NCI-H460 (cell line): ENCODE measurements around the gene NYAP2. TPM values are rescaled to one million over a fixed set of nuclear protein-coding genes. Genes with fewer than 3 reads are reported as not detected.

Experiments used
- DNase-seq: peaks from one replicate; pipeline ENCODE4 v3.0.0-alpha.2; 2016; ENCODE audit warnings: low read depth; ENCODE audit errors: extremely low read depth
- total RNA-seq: library from RNA; depleted of rRNA; stranded (reverse); fragments of >200 nt; shearing (Covaris generic); gene quantifications from 2 replicates; pipeline ENCODE4 v1.2.3, GENCODE V29; 2014

Gene NYAP2
- total RNA-seq, 1 experiment from 2014 or later, result not detected

DNA sequence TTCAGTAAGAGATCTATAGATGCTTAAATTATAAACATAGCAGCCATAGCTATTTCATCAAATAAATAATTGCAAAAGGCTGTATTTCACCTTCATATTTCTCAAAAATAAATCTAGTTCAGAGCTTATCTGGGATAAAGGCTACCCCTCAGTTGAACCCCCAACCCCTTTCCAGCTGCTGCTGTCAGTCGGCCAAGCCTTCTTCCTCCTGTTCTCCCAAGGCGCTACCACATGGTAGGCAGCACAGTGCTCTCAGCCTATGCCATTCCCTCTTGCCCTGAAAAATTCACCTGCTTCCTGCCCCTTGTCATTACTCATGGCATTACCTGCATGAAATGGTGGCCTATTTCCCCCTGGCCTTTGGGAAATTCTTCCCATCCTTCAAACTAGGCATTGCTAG lies 136.5 kb downstream of the NYAP2 start:
- DNase-seq, result no peak

DNA sequence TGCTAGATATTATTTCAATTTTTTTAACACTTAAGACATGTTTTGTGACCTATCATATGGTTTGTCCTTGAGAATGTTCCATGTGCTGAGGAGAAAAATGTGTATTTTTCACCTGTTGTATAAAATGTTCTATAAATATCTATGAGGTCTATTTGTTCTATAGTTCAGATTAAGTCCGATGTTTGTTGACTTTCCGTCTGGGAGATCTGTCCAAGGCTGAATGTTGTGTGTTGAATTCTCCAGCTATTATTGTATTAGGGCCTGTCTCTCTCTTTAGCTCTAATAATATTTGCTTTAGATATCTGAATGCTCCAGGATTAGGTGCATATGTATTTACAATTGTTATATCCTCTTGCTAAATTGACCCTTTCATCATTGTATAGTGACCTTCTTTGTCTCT lies 144.1 kb downstream of the NYAP2 start:
- DNase-seq, result no peak

DNA sequence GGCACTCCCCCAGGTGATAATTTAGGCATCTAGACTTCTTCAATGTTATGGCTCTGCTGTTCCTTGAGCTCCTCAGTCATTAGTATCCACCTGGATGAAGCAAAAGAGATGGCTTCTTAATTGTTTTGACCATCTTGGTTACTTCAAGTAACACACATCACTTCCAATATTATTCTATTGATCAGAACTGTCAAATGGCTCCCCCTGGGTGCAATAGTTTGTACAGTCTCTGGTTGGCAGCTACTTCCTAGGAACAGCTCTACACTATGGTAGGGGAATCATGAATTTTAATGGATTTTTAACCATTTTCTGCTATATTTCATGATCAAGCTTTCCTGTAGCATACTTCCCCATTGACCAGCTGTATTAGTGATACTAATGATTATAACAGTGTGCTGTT lies 157.0 kb downstream of the NYAP2 start:
- no peak for DNase-seq

DNA sequence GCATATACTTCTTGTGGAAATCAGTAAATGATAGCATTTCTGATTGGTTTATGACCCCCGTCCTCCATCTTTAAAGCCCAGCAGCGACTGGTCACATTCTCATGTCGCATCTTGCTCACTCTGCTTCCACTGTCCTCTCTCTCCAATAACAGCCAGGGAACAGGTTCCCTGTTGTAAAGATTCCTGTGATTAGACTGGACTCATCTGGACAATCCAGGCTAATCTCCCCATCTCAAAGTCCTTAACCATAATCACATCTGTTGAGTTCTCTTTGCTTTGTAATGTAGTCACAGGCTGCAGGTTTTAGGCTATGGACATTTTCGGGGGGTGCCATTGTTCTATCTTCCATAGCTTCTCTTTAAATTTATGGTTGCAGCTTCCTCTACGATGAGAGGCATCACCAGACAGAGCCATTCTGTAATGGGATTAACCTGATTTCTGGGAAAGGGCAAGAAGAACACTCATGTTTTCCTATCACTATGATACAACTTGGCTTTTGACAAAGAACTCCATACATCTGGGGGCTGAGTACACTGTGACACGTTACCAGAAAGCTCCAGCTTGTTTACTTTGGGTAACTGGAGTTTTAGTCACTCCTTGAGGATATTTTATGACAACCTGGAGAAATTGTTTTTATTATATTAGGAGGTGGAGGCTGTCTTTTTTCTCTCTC lies 159.0 kb downstream of the NYAP2 start:
- DNase-seq, result no peak

DNA sequence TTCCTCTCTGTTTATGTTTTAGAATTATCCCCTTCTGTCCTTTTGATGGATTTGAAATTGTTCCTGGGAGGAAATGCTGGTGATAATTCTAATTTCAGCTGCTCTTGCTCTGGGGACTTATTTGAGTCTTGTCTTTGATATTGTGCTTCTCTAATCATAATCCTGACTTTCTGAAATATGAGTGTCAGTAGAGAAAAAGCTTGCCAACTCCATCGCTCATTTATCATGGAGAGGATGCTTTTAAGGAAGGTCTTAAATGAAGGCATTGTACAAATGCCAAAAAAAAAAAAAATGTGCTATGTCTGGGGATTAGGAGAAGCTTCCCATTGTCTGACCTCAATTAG lies 159.5 kb downstream of the NYAP2 start:
- DNase-seq, result no peak

DNA sequence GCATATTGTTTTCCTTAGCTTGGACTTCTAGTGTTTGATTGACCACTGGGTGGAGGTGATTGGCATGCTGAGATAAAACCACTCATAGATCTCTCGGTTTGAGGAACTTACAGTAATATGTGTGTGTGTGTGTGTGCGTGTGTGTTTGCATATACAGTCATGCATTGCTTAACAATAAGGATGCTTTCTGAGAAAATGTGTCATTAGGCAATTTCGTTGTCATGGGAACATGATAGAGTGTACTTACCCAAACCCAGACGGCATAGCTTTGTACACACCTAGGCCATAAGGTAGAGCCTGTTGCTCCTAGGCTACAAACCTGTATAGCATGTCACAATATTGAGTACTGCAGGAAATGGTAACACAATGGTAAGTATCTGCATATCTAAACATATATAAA lies 167.3 kb downstream of the NYAP2 start:
- no peak for DNase-seq

DNA sequence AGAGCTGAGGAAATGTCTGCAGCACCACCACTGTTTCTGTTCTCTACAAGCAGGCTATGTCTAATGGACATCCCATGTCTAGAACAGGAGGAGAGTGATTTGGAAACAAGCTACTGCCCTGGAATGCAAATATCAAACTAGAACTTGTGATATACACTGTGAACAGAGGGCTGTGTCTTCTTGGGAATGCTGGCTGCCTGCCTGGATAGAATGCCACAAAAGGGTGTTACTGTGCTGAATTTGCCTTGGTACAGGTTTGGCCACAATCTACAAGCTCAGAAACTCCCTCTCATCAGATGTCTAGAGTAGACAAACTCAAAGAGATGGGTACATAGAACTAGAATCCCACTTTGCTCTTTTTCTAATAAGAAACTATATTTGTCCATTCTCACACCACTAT lies 170.5 kb downstream of the NYAP2 start:
- DNase-seq, result no peak

DNA sequence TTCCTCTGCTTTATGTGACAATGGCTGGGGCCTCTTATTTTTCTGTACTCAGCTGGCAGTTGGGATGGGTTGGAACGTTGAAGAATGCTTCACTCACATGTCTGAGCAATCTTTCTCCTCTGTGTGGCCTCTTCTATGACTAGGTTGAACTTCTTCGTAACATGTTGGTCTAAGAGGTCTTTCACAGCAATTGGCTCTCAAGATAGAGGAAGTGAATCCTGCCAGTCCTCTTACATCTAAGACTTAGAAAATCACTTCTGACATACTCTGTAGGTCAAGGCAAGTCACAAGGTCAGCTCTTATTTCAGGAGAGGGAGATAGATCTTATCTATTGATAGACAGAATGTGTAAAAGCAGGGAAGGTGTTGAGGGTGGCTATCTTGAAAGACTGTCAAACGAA lies 174.1 kb downstream of the NYAP2 start:
- DNase-seq, result no peak

DNA sequence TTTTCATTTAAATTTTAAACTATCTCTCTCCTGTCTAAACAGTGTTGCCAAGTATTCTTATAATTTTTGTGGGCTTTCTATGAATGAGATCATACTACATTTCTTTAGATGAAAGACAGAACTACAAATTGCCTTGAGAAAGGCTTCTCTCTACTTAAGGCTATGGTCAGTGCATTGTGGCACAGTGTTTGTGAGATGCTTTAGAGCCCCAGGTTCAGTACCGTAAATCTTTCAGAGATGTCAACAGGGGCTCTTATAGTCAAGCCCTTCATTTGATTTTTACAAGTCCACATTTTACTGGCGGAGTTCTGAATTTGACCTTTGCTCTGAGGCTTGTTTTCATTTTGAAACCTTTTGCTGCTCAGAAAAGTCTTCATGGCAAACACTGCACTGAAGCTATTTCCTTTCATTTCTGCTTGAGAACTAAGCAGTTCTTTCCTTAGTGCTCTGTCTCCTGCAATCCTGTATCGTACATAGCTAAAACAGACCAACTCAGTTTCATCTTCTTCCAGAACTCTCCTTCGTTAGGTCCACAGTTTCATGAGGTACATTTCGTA lies 175.2 kb downstream of the NYAP2 start:
- no peak for DNase-seq

DNA sequence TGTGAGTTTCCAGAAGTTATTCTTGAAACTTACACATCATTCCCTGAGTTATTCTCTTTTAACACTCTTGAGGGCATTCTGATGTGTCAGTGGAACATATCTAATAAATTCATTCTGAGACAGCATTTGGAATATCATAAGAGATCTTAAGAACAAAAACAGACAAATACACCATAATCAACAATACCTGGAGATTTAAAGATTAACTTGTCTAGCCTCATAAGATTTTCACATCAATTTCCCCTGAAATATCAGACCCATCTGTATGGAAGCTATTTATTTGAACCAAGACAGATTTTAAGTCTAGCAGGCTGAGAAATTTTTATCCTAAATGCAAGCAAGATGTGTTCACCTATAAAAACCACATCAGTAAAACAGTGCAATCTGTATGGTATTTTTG lies 181.6 kb downstream of the NYAP2 start:
- DNase-seq, result no peak

DNA sequence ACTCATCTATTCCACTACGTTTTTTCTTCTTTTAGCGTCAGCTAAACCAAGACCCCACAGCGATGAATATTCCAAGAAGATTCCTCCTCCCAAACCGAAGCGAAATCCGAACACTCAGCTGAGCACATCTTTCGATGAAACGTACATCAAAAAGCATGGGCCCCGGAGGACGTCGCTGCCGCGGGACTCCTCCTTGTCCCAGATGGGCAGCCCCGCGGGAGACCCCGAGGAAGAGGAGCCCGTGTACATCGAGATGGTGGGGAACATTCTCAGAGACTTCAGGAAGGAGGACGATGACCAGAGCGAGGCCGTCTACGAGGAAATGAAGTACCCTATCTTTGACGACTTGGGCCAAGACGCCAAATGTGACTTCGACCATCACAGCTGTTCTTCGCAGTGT lies 182.4 kb downstream of the NYAP2 start:
- DNase-seq, result no peak

DNA sequence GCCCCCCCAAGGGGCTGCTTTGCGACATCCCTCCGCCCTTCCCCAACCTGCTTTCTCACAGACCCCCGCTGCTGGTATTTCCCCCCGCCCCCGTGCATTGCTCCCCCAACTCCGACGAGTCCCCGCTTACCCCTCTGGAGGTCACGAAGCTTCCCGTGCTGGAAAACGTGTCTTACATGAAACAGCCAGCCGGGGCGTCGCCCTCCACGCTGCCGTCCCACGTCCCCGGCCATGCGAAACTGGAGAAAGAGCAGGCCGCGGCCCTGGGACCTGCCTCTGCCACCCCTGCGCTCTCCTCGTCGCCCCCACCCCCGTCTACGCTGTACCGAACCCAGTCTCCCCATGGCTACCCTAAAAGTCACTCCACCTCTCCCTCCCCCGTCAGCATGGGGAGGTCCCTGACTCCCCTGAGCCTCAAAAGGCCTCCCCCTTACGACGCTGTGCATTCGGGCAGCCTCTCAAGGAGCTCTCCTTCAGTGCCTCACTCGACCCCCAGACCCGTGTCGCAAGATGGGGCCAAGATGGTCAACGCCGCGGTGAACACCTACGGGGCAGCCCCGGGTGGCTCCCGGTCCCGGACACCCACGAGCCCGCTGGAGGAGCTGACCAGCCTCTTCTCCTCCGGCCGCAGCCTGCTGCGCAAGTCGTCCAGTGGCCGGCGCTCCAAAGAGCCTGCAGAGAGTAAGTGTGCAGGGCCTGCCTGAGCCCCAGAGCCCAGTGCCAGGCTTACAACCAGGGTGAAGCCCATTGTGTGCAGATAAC lies 183.0 kb downstream of the NYAP2 start:
- no peak for DNase-seq

DNA sequence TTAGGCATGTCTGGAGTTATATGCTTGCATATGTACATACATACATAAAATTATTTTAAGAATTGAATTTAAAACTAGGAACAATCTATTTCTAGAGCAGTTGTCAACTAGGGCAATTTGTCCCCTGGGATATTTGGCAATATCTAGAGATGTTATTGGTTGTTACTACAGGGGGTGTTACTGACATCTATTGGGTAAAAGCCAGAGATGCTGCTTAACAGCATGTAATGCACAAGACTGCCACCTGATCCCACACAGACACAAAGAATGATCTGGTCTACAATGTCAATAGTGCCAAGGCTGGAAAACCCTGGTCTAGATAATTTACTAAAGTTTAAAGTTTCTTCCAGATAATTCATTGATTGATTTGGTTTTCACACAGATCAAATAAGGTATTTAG lies 185.3 kb downstream of the NYAP2 start:
- DNase-seq, result no peak

DNA sequence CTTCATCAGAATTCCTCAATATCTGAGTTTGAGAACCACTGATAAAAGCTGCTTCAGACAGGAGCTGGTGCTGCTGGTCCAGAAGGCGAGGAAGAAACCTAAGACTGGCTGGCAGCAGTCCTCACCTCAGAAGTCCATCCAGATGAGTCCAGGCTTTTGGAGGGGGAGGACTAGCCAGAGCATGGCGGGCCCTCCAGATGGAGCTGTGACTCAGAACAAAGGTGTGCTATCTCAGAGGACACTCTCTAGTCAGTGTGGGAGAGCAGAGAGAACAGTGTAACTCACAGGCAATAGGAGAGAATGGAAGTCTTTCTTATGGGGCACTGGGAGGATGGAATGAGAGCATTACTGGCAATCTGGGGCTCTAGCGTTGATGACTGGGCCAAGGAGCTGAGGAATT lies 191.4 kb downstream of the NYAP2 start:
- no peak for DNase-seq

DNA sequence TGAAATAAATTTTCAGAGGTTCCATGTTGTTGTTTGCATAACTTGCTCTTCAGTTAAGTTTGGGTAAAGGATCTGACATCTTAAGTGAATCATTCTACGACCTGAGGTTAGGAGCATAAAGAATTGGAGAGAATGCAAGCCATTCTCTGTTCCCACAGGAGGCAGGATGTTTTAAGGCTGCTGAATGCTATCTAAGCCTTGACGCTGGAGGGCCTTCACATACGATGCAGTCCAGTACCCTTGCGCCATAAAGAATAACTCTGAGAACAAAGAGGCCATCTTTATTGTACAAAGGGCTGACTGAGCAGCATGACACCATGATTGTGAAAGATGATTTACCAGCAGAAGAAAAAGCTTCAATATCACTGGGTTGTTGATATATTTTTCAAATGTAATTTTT lies 198.4 kb downstream of the NYAP2 start:
- no peak for DNase-seq

DNA sequence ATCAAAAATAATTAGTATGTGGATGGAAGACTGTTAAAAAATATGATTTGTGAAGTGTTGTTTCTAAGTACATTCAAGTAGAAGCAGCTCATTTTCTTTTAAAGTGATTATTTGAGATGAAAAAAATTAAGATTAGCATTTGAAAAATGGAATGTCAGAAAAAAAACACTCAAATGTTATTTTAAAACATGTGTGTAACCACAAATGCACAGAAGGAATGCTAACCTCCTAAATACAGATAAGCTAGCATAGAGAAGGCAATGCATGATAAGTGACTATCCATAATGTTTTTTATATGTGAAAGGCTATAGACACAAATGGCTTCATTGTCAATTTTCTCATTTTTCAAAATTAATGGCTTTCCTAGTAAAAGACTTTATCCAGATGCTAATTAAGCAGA lies 198.9 kb downstream of the NYAP2 start:
- no peak for DNase-seq

DNA sequence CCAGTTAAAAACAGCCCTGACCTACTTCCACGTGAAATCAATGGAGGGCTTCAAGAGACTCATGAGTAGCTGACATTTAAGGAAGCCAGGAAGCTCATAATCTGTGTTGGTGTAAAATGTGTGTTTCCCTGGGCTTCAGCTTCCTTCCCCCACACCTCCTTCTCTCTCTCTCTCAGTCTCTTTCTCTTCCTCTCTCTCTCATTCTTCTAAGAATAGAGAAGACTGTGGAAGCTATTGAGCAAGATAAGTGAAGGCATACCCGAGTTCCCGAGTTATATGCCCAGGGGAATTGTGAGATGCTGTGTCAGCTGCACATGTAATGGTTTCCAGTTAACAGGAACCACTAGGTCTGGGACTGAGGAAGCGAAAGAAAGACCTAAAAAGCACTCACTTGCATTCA lies 199.4 kb downstream of the NYAP2 start:
- DNase-seq, result no peak

DNA sequence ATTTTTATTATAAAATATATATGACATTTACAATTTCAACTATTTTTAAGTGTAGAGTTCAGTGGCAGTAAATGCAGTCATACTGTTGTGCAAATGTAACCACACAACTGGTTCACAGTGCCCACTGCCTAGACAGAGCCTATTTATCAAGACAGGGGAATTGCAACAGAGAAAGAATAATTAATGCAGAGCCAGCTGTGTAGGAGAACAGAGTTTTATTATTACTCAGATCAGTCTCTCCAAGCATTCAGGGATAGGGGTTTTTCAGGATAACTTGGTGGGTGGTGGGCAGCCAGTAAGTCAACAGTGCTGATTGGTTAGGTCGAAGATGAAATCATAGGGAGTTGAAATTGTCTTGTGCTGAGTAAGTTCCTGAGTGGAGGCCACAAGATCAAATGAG lies 200.3 kb downstream of the NYAP2 start:
- DNase-seq, result no peak

DNA sequence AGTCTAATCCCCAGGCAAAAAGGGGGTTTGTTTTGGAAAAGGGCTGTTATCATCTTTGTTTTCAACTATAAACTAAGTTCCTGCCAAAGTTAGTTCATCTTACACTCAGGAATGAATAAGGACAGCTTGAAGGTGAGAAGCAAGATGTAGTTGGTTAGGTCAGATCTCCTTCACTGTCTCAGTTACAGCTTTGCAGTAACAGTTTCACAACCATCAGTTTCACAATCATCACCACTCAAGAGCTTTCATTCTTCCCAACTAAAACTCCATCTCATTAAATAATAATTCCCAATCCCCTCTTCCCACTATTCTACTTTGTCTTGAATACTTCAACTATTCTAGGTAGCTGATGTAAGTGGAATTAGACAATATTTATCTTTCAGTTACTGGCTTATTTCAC lies 200.9 kb downstream of the NYAP2 start:
- DNase-seq, result no peak

DNA sequence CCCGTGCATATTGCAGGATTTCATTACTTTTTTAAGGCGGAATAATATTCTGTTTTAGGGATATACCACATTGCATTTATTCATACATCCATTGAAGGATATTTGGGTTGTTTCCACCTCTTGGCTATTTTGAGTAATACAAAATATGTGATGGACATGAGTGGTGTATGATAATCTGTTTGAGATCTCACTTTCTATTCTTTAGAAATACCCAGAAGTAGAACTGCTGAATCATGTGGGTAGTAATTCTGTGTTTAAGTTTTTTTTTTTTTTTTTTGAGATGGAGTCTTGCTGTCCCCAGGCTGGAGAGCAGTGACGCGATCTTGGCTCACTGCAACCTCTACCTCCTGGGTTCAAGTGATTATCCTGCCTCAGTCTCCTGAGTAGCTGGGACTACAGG lies 201.4 kb downstream of the NYAP2 start:
- no peak for DNase-seq

DNA sequence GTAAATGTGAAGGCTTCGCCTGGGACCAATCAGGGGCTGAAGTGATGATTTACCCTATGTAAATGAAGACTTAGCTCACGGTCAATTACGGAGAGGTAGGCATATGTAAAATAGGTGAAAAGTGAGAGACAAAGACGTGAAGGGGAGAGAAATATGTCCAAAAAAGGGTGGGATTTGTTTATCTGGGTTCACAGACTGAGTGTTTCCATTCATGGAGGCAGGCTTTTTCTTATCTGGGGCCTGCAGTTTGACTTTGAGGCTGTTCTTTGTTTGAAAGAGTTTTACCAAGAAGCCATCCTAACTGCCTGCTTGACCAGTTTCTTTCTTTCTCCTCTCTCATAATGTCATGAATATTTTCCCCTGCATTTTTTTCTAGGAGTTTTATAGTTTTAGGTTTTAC lies 202.7 kb downstream of the NYAP2 start:
- no peak for DNase-seq

DNA sequence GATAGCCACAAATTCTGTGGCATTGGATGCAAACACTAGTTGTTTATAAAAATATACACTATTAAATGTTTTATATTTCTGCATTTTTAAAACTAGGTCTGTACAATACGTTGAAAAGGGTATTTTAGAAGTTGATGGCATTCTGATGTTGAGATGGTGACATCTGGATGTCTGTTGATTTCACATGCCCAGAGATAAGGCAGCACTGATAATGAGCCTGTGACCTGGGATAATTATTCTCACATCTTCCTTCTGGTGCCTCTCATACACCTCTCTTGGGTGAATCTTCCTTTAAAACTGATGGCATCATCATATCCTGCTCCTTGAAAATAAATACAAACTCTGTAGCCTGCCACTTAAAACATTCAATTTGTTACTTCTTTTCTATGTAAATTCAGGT lies 208.6 kb downstream of the NYAP2 start:
- DNase-seq, result no peak
